HUDEP-2 (cell line): Measurements from ENCODE around the gene DMXL2.
"Not testable (repeated sequence)": the region's sequence is repeated elsewhere in the genome, so short reads cannot be mapped to it uniquely, and the experiment has no call there.

Experiments
- DNase-seq, 76 experiments: peaks; one replicate each; lab custom pipeline; 2025; ENCODE audit not compliant: unreplicated experiment in 76 of 76; lab: John Stamatoyannopoulos, UW

Gene DMXL2

GRCh38 chr15:51579012-51579411, 43.6 kb downstream of the DMXL2 start:
- DNase-seq, result no peak

GRCh38 chr15:51577636-51578304, 44.8 kb downstream of the DMXL2 start:
- no peak for DNase-seq

GRCh38 chr15:51576911-51577500, 45.6 kb downstream of the DMXL2 start:
- no peak for DNase-seq

GRCh38 chr15:51576286-51576850, 46.2 kb downstream of the DMXL2 start:
- DNase-seq, result no peak

GRCh38 chr15:51575775-51576174, 46.8 kb downstream of the DMXL2 start:
- no peak for DNase-seq

- DNase-seq, result not testable (repeated sequence)
Observed at GRCh38 chr15:51573352-51573751, 49.2 kb downstream of the DMXL2 start.

GRCh38 chr15:51568939-51569784, 53.4 kb downstream of the DMXL2 start:
- not testable (repeated sequence) for DNase-seq

- peak in 1 of 76 experiments; percentile 1 for DNase-seq
Observed at GRCh38 chr15:51561271-51561670, 61.3 kb downstream of the DMXL2 start.

- DNase-seq, result no peak
Observed at GRCh38 chr15:51558876-51559275, 63.7 kb downstream of the DMXL2 start.

- no peak for DNase-seq
Observed at GRCh38 chr15:51558411-51558810, 64.2 kb downstream of the DMXL2 start.

GRCh38 chr15:51550841-51551240, 71.7 kb downstream of the DMXL2 start:
- no peak for DNase-seq

- peak in 1 of 76 experiments; percentile 2 for DNase-seq
Observed at GRCh38 chr15:51547656-51548055, 74.9 kb downstream of the DMXL2 start.

GRCh38 chr15:51536965-51537574, 85.5 kb downstream of the DMXL2 start:
- DNase-seq, result peak in 1 of 76 experiments; percentile 0

- DNase-seq, result no peak
Observed at GRCh38 chr15:51533672-51534398, 88.7 kb downstream of the DMXL2 start.

- DNase-seq, result no peak
Observed at GRCh38 chr15:51526955-51527354, 95.6 kb downstream of the DMXL2 start.

- no peak for DNase-seq
Observed at GRCh38 chr15:51524376-51524775, 98.2 kb downstream of the DMXL2 start.

- no peak for DNase-seq
Observed at GRCh38 chr15:51516291-51516690, 106.3 kb downstream of the DMXL2 start.

- no peak for DNase-seq
Observed at GRCh38 chr15:51505251-51505650, 117.3 kb downstream of the DMXL2 start.

GRCh38 chr15:51503003-51503402, 119.6 kb downstream of the DMXL2 start:
- no peak for DNase-seq

- DNase-seq, result peak in 9 of 76 experiments; percentile 2 to 36 (median 12)
Observed at GRCh38 chr15:51499379-51499976, 123.1 kb downstream of the DMXL2 start.
